Activated CD8-positive, alpha-beta memory T cell treated with anti-CD3 and anti-CD28 coated beads, Interleukin-2, amount 50 U/mL, for 1 hour (primary cell): ENCODE data around the gene TMEM86A.
A peak's percentile ranks its signal among the peaks of the same experiment; 100 is the strongest.
"Not testable (repeated sequence)": the region's sequence is repeated elsewhere in the genome, so short reads cannot be mapped to it uniquely, and the experiment has no call there.

Source experiments
- DNase-seq: peaks from one replicate; pipeline ENCODE4 v3.0.0-alpha.2; 2020; ENCODE audit errors: extremely low read depth

TMEM86A gene

GRCh38 chr11:18698341-18699268 lies at the start of gene TMEM86A:
TMEM86A (plus strand) TSS chr11:18698779; CDS start chr11:18698887, 108 bp downstream.
- DNase-seq, result peak; percentile 76

- no peak for DNase-seq
Measured at GRCh38 chr11:18650353-18650752, 48.2 kb upstream of the TMEM86A start.

GRCh38 chr11:18650859-18651557 lies 47.6 kb upstream of the TMEM86A start:
- DNase-seq, result no peak

GRCh38 chr11:18657673-18658072 lies 40.9 kb upstream of the TMEM86A start:
- DNase-seq, result no peak

GRCh38 chr11:18665353-18665872 lies 33.2 kb upstream of the TMEM86A start:
- DNase-seq, result not testable (repeated sequence)

GRCh38 chr11:18668131-18668530 lies 30.4 kb upstream of the TMEM86A start:
- no peak for DNase-seq

GRCh38 chr11:18669219-18669596 lies 29.4 kb upstream of the TMEM86A start:
- DNase-seq, result no peak

GRCh38 chr11:18669711-18670110 lies 28.9 kb upstream of the TMEM86A start:
- DNase-seq, result no peak

GRCh38 chr11:18671246-18671645 lies 27.3 kb upstream of the TMEM86A start:
- peak; percentile 4 for DNase-seq

- peak; percentile 37 for DNase-seq
Measured at GRCh38 chr11:18672209-18672608, 26.4 kb upstream of the TMEM86A start.

GRCh38 chr11:18676803-18677202 lies 21.8 kb upstream of the TMEM86A start:
- DNase-seq, result no peak

GRCh38 chr11:18677560-18677959 lies 21.0 kb upstream of the TMEM86A start:
- DNase-seq, result no peak

- not testable (repeated sequence) for DNase-seq
Measured at GRCh38 chr11:18681949-18682348, 16.6 kb upstream of the TMEM86A start.

GRCh38 chr11:18682466-18682865 lies 16.1 kb upstream of the TMEM86A start:
- DNase-seq, result no peak

GRCh38 chr11:18684267-18684666 lies 14.3 kb upstream of the TMEM86A start:
- no peak for DNase-seq

GRCh38 chr11:18691467-18692140 lies 7.0 kb upstream of the TMEM86A start:
- DNase-seq, result not testable (repeated sequence)

GRCh38 chr11:18692941-18693760 lies 5.4 kb upstream of the TMEM86A start:
- no peak for DNase-seq

- DNase-seq, result no peak
Measured at GRCh38 chr11:18696638-18697225, 1.8 kb upstream of the TMEM86A start.

- DNase-seq, result no peak
Measured at GRCh38 chr11:18697576-18697975, 1.0 kb upstream of the TMEM86A start.

- no peak for DNase-seq
Measured at GRCh38 chr11:18699269-18699596, 654 bp downstream of the TMEM86A start.

GRCh38 chr11:18699848-18700261 lies 1.3 kb downstream of the TMEM86A start:
- DNase-seq, result no peak
